HUES6 (cell line): ENCODE results near the gene RPL13A.
A peak's percentile ranks its signal among the peaks of the same experiment; 100 is the strongest.

Experiments used
- H3K27ac ChIP-seq: 2 replicates; pipeline ENCODE4 v1.7.0; 2013; ENCODE audit warnings: low read depth, mild to moderate bottlenecking, low read length, inconsistent platforms
- H3K27me3 ChIP-seq: 2 replicates; pipeline ENCODE4 v1.6.1; 2013; ENCODE audit warnings: low read length; ENCODE audit not compliant: control insufficient read depth, insufficient read depth
- H3K36me3 ChIP-seq: 2 replicates; pipeline ENCODE4 v1.6.1; 2013; ENCODE audit warnings: low read length; ENCODE audit not compliant: control insufficient read depth, insufficient read depth
- H3K4me1 ChIP-seq: 2 replicates; pipeline ENCODE4 v1.6.1; 2013; ENCODE audit warnings: low read length; ENCODE audit not compliant: control insufficient read depth, insufficient read depth
- H3K4me3 ChIP-seq: 2 replicates; pipeline ENCODE4 v1.5.1; 2013; ENCODE audit warnings: low read depth, low read length
- H3K9ac ChIP-seq: one replicate; pipeline ENCODE4 v1.6.1; 2013; ENCODE audit warnings: mild to moderate bottlenecking, low read length
- H3K9me3 ChIP-seq: 2 replicates; pipeline ENCODE4 v1.6.1; 2013; ENCODE audit warnings: low read depth, low read length; ENCODE audit not compliant: control insufficient read depth, insufficient read depth

RPL13A gene

DNA sequence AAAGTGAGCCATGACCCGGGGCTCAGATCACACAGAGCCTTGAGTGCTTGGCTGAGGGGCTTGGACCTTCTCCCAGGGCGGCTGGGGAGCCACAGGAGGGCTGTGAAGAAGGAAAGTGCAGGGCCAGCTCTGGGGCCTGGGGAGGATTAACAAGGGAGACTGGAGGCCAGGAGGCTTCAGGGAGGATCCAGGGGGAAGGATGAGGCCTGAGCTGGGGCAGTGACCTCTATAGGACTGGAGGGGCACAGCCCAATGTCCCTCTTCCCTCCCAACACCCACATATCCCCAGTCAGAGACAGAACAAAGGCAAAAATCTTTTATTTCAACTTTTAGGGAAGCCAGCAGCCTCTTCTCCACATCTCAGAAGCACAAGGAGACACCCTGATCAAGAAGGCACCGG lies 41.4 kb upstream of the RPL13A start:
- Histone ChIP-seq H3K27me3 (peaks cover 13% of the 10 kb centered on the region), H3K9ac (no peak overlapping the region), H3K36me3 (peaks cover 36% of the 10 kb centered on the region), H3K4me1 (peaks cover 13% of the 10 kb centered on the region), H3K4me3 (no peak overlapping the region), H3K9me3 (no peaks in the 10 kb centered on the region), H3K27ac (no peak overlapping the region)

DNA sequence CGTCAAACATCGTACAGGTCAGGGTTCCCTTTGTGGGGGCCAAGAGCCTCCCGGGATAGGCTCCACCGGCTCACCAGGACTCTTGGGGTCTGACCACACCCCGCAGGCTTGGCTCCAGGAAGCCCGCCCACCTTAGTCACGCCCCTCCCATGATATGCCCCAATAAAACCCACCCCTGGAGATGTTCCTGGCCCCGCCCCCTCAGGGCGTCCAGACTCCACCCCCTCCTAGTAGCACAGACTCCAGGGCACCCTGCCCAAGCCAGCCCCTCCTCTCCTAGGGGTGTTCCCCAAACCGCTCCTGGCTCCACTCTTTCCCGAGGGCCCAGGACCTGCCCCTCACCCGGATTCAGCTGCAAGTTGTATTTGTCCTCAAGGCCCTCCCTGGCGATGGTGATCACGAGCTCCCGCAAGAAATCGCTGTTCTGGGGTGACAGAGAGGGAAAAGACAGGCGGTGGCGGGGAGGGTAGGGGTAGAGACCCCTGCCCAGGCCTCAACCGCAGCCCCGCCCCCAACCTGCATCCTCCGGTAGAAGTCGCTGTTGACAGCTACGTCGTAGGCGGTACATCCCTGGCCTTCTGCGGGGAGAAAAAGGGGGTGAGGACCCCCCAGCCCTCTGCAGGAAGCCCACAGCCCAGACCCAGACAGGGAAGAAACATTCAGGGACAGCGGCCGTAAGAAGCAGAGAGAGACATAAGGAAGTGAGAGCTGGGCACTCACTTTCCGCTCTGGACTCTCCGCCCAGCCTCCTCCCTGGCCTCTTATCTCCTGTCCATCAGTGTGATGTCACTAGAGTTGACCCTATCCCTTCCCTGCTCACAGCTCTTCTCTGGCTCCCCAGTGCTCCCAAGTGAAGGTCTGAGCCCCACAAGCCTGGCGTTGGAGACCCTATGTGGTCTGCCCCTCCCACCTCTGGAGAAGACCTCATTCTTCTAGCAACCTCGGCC lies 39.6 kb upstream of the RPL13A start:
- H3K4me3 ChIP-seq, result no peak overlapping the region
- no peaks in the 10 kb centered on the region for H3K27me3 ChIP-seq
- H3K27ac ChIP-seq, result no peak overlapping the region
- peaks cover 36% of the 10 kb centered on the region for H3K36me3 ChIP-seq
- 0 out of 2 replicates have a peak, but pooled peaks cover 5% of the 10 kb centered on the region for H3K4me1 ChIP-seq
- H3K9me3 ChIP-seq, result no peaks in the 10 kb centered on the region
- no peak overlapping the region for H3K9ac ChIP-seq

DNA sequence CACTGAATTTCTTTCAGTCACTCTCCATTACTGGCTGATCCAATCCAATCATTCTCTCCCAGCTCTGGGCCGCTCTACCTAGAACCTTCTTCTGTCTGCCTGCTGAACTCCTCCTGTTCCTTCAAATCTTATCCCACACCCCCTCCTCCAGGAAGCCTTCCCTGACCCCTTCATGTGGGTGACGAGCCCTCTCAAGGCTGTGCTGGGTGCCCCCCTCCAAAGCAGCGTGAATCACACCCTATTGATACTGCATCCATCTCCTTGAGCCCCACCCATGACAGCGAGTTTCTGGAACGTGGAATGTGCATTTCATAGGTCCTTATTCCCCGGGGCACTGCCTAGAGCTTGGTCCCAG lies 39.0 kb upstream of the RPL13A start:
- no peak overlapping the region for H3K9ac ChIP-seq
- no peaks in the 10 kb centered on the region for H3K27me3 ChIP-seq
- H3K9me3 ChIP-seq, result no peaks in the 10 kb centered on the region
- peaks cover 36% of the 10 kb centered on the region for H3K36me3 ChIP-seq
- no peak overlapping the region for H3K27ac ChIP-seq
- H3K4me3 ChIP-seq, result no peak overlapping the region
- 0 out of 2 replicates have a peak, but pooled peaks cover 5% of the 10 kb centered on the region for H3K4me1 ChIP-seq

DNA sequence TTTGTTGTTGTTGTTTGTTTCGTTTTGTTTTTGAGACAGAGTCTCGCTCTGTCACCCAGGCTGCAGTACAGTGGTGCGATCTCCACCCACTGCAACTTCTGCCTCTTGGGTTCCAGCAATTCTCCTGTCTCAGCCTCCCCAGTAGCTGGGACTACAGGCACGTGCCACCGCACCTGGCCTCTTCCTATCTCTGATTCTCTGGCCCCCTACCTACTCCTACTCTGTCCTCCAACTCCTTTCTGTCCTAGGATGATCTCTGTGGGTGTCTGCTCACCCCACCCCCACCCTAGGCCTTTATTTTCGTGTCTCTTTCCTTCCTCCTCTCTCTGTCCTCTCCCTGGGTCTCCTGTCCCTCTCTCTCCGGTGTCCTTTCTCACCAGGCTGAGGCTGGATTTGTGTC lies 37.0 kb upstream of the RPL13A start:
- H3K36me3 ChIP-seq, result peaks cover 36% of the 10 kb centered on the region
- H3K9ac ChIP-seq, result no peak overlapping the region
- 0 out of 2 replicates have a peak, but pooled peaks cover 8% of the 10 kb centered on the region for H3K4me1 ChIP-seq
- no peak overlapping the region for H3K27ac ChIP-seq
- H3K4me3 ChIP-seq, result peak overlapping the region; percentile 91
- H3K9me3 ChIP-seq, result no peaks in the 10 kb centered on the region
- H3K27me3 ChIP-seq, result no peaks in the 10 kb centered on the region

DNA sequence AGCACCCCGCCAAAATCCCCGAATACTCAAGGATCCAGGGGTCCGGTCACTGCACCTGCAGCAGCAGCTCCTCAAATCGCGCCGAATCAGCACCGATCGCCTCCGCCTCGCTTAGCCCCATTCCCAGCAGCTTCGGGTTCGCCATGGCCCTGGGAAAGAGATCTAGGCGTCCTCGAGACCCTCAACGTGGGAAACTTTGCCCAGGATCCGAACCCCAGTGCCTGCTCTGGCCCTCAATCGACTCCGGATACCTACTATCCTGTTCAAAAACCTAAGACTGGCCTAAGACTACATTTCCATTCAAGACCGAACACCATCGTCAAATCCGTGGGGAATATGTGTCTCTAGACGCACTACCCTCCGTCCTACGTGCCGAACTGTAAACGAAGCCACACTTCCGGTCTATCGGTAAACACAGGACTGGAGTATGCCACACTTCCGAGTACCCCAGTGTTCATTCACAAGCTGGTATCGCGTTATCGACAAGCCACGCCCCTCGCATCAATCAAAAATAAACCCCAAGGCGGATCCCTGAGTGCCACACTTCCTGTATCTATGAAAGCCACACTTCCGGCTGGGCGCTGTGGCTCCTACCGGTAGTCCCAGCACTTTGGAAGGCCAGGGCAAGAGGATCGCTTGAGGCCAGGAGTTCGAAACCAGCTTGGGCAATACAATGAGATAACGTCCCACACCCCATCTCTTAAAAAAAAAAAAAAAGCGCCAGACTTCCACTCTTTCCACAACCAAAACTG lies 35.8 kb upstream of the RPL13A start, which contains the start of gene PIH1D1:
Gene PIH1D1 (minus strand): TSS at position 385 of the 752 bp plus-strand sequence. CDS start 240 bp downstream, at position 145.
- H3K27me3 ChIP-seq, result no peaks in the 10 kb centered on the region
- H3K27ac ChIP-seq, result peak within 1 kb of the TSS; percentile 46; the same call in 1 of the 2 replicates
- peak within 1 kb of the TSS; percentile 96 for H3K9ac ChIP-seq
- H3K36me3 ChIP-seq, result peaks cover 34% of the 10 kb centered on the region
- H3K9me3 ChIP-seq, result no peaks in the 10 kb centered on the region
- 0 out of 2 replicates have a peak, but pooled peaks cover 8% of the 10 kb centered on the region for H3K4me1 ChIP-seq
- H3K4me3 ChIP-seq, result peak within 1 kb of the TSS; percentile 91

DNA sequence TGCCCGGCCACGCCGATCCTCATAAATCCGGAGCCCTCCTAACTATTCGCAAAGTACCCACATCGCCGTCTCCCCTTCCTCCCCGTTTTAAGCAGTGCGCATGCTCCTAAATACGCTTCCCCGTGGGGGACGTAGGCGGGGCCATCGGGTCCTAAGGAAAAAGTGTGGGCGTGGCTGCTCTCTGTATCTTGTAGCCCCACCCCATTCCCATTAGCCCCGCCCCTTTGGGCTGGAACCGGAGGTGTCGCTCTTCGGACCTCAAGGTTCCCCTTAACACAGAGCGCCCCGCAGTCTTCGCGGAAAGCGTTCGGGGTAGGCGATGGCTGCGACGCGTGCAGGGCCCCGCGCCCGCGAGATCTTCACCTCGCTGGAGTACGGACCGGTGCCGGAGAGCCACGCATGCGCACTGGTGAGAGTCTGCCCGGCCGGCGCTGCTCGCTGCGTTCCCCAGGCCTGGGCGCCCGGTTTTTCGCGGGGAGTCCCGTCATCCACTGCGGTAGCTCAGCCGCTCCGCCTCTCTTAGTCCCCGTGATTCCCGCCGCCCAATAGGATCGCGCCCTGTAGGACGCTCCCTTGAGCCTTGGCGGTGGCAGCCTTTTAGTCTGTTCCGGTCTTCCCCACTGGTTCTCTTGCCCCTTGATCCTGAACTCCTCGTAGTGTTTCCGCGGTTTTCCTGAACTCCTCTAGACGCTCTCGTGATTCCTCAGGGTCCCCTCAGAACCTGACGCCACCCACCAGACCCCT lies 34.2 kb upstream of the RPL13A start, which contains the start of gene ALDH16A1:
Gene ALDH16A1 (plus strand): TSS at position 213 of the 744 bp plus-strand sequence. CDS start 107 bp downstream, at position 320.
- Histone ChIP-seq H3K9me3 (no peaks in the 10 kb centered on the region), H3K27ac (peak within 1 kb of the TSS; percentile 89), H3K36me3 (peaks cover 21% of the 10 kb centered on the region), H3K4me1 (0 out of 2 replicates have a peak, but pooled peaks cover 3% of the 10 kb centered on the region), H3K27me3 (no peaks in the 10 kb centered on the region), H3K4me3 (peak within 1 kb of the TSS; percentile 84), H3K9ac (peak within 1 kb of the TSS; percentile 96)

DNA sequence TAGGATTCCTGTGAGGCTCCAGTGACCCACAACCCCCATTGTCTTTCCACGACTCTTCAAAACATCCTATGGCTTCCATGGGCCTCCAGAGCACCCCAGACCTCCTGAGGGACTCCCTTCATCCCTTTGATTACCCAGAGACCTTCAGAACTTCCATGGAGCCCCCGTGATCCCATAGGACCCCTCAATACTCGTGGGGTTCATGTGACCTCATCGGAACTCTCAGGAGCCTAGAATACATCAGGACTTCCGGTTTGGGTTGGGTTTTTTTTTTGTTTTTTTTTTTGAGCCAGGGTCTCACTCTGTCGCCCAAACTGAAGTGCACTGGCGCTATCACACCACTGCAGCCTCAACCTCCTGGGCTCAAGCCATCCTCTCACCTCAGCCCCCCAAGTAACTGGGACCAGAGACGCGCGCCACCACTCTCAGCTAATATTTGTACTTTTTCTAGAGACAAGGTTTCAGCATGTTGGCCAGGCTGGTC lies 33.6 kb upstream of the RPL13A start:
- peaks cover 15% of the 10 kb centered on the region for H3K36me3 ChIP-seq
- H3K27ac ChIP-seq, result peak overlapping the region; percentile 89
- H3K4me3 ChIP-seq, result peak overlapping the region; percentile 84
- H3K9me3 ChIP-seq, result no peaks in the 10 kb centered on the region
- 0 out of 2 replicates have a peak, but pooled peaks cover 3% of the 10 kb centered on the region for H3K4me1 ChIP-seq
- H3K9ac ChIP-seq, result peak overlapping the region; percentile 96
- H3K27me3 ChIP-seq, result no peaks in the 10 kb centered on the region

DNA sequence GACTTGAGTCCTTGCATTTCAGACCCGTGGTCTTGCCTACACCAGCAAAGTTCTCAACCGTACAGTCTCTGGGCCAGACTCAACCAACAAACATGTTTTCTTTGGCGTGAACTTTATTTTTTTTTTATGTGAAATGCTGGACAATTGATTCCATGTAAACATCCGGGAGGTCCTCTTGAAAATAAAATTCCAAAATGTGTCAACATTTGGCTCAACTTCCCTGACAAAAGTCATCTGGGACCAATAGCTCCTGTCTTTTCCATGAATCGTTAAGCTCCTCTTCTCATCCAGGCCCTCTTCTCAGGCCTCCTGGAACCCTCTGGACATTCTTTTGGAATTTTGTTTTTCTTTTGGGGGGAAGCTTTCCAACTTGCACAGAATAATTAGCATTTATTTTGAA lies 31.6 kb upstream of the RPL13A start:
- Histone ChIP-seq H3K4me3 (no peak overlapping the region), H3K9ac (no peak overlapping the region), H3K36me3 (peaks cover 4% of the 10 kb centered on the region), H3K4me1 (0 out of 2 replicates have a peak, but pooled peaks cover 3% of the 10 kb centered on the region), H3K27me3 (no peaks in the 10 kb centered on the region), H3K9me3 (no peaks in the 10 kb centered on the region), H3K27ac (no peak overlapping the region)

DNA sequence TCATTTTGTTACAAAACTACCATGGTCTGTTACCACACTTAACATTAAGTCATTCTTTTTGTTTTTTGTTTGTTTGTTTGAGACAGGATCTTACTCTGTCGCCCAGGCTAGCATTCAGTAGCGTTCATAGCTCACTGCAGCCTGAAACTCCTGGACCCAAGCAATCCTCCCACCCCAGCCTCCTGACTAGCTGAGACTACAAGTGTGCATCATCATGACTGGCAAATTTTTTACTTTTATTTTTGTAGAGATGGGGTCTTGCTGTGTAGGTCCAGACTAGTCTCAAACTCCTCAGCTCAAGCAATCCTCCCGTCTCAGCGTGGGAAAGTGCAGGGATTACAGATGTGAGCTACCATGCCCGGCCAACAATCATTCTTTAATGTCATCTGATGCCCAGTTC lies 31.1 kb upstream of the RPL13A start:
- Histone ChIP-seq H3K36me3 (peaks cover 4% of the 10 kb centered on the region), H3K9ac (no peak overlapping the region), H3K27me3 (no peaks in the 10 kb centered on the region), H3K4me3 (no peak overlapping the region), H3K27ac (no peak overlapping the region), H3K9me3 (no peaks in the 10 kb centered on the region), H3K4me1 (0 out of 2 replicates have a peak, but pooled peaks cover 3% of the 10 kb centered on the region)

DNA sequence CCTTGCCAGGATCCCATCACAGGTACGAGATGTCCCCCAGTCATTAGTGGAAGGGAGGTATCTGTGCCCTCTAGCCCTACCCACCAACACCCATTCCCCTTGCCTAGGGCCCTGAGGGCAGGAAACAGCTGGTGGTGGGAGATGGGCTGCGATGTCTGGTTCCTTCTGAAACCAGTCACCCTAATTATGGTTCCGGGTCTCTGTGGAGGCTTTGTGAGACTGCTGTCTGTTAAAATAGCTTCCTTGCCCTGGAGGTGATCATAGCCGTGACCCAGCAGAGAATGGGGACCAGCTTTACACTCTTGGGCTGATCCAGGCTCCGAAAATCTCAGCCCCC lies 28.9 kb upstream of the RPL13A start:
- Histone ChIP-seq H3K9ac (no peak overlapping the region), H3K4me3 (no peak overlapping the region), H3K27ac (no peak overlapping the region), H3K9me3 (no peaks in the 10 kb centered on the region), H3K27me3 (no peaks in the 10 kb centered on the region), H3K4me1 (0 out of 2 replicates have a peak, but pooled peaks cover 3% of the 10 kb centered on the region), H3K36me3 (peaks cover 8% of the 10 kb centered on the region)
